Naive thymus-derived CD8-positive, alpha-beta T cell (primary cell): ENCODE measurements around the gene SCFD1. TPM values are rescaled to one million over a fixed set of nuclear protein-coding genes. Genes with fewer than 3 reads are reported as not detected.

Source experiments
- ATAC-seq, 2 donors: fragments of 150-1000 bp; cut with Tn5 transposase in 1 of 2; sonication (Bioruptor Pico), chemical (Tn5 transposase) in 1 of 2; 1 replicate in 1 of 2; 2 replicates in 1 of 2; pipeline ENCODE4 v1.10.0; 2021; ENCODE audit warnings: mild to moderate bottlenecking in 2 of 2, moderate library complexity in 2 of 2
- POLR2A ChIA-PET: fragments of 350-600 bp; sonication (Branson Sonifier 250); formaldehyde crosslinking; loops from one replicate; lab custom pipeline; 2021; ENCODE audit warnings: antibody characterized with exemption; lab: Charles Lee
- DNase-seq, 10 donors: peaks; one replicate each; pipeline versions ENCODE4 v3.0.0 to v3.0.0-alpha.2; 2020 to 2022
- H3K27ac Mint-ChIP-seq, 10 donors: one replicate each; pipeline ENCODE4 v1.8.0; 2020 to 2022; ENCODE audit warnings: mild to moderate bottlenecking in 10 of 10, mixed read lengths in 10 of 10, moderate library complexity in 4 of 10, inconsistent platforms in 1 of 10
- H3K27me3 Mint-ChIP-seq, 5 donors: one replicate each; pipeline ENCODE4 v1.8.0; 2021 to 2022; ENCODE audit warnings: mixed read lengths in 5 of 5
- H3K36me3 Mint-ChIP-seq, 3 donors: one replicate each; pipeline ENCODE4 v1.8.0; 2020 to 2022; ENCODE audit warnings: mixed read lengths in 3 of 3, mild to moderate bottlenecking in 2 of 3, inconsistent platforms in 1 of 3
- H3K4me1 Mint-ChIP-seq, 4 donors: one replicate each; pipeline ENCODE4 v1.8.0; 2021 to 2022; ENCODE audit warnings: mixed read lengths in 4 of 4
- H3K4me3 Mint-ChIP-seq, 10 donors: one replicate each; pipeline ENCODE4 v1.8.0; 2020 to 2022; ENCODE audit warnings: mild to moderate bottlenecking in 10 of 10, mixed read lengths in 10 of 10, moderate library complexity in 6 of 10, inconsistent platforms in 1 of 10
- H3K9me3 Mint-ChIP-seq, 9 donors: one replicate each; pipeline ENCODE4 v1.8.0; 2020 to 2022; ENCODE audit warnings: mixed read lengths in 9 of 9, mild to moderate bottlenecking in 3 of 9, inconsistent platforms in 1 of 9, moderate library complexity in 1 of 9
- polyA plus RNA-seq, 3 donors: library from polyadenylated mRNA; unstranded; fragments of 300-500 nt; fragmentation: Illumina TruSeq; gene quantifications; one replicate each; pipeline ENCODE4 v1.2.3, GENCODE V29; 2021
- total RNA-seq, 8 experiments: library from RNA in 2 of 8; stranded (reverse) in 2 of 8; gene quantifications; one replicate each; pipeline ENCODE4 v1.2.3 and lab custom pipeline; 2021 to 2026

Gene SCFD1
- total and polyA plus RNA-seq, 5 experiments from 2014 or later, result 56.2 to 80.0 (median 62.8) TPM

DNA sequence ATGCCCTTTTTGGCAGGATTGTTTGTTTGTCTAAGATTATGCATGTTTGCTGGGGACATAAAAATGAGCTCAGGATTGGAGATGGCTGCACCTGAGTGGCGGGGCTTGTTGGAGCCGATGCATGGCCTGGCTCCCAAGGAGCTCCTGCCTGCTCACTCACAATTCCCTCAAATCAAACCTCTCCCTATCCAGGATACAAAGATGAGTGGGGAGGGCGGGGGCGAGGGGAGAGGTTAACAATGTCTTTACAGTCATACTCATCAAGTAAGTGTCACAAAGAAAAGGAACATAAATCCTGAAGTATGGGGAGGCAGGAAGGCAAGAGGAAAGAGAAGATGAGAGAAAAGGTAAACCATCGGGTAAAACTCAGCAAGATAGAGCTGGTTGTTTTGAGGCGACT lies 148.3 kb downstream of the SCFD1 start:
- Mint-ChIP-seq H3K27ac (no peak overlapping the region), H3K4me1 (no peaks in the 10 kb centered on the region), H3K9me3 (no peaks in the 10 kb centered on the region), H3K36me3 (no peaks in the 10 kb centered on the region), H3K27me3 (peaks cover 0 to 24% (median 12%) of the 10 kb centered on the region in 5 donors), H3K4me3 (no peak overlapping the region)
- DNase-seq (no peak), ATAC-seq (no peak)
- POLR2A ChIA-PET, result no interaction called here

DNA sequence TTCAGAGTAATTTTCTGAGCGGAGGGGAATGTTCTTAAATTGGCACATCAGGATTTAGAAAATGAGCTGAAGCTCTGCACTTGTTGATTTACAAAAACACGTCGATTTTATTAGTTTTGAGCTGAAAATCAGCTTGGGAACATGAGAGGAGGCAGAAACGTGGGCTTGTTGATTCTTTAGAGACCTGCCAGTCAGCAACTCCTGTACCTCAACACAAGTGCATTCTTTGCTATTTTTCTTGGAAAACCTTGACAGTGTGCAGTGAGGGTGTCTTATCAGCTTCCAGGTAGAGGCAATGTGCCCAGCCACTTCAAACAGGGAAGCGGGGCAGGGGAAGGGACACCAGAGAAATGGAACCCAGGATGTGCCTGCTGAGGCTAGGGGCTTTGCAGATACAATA lies 149.5 kb downstream of the SCFD1 start:
- no peaks in the 10 kb centered on the region for H3K36me3 Mint-ChIP-seq
- DNase-seq, result no peak
- H3K27me3 Mint-ChIP-seq, result peaks cover 1 to 24% (median 12%) of the 10 kb centered on the region in 5 donors

DNA sequence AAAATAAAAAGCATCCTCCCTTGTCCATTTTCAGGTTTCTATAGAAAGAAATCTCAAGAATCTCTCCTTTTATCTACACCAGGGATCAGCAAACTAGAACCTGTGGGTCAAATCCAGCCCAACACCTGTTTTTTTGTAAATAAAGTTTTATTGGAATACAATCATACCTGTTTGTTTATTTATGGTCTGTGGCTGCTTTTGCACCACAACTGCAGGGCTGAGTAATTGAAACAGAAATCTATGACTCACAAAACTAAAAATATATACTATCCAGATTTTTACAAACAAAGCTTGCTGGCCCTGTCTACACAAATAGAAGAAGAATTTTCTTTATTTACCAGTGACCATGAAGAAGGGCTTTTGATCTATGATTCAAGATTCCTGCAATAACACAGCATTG lies 157.1 kb downstream of the SCFD1 start:
- peaks cover 11 to 43% (median 20%) of the 10 kb centered on the region in 5 donors for H3K27me3 Mint-ChIP-seq
- no peaks in the 10 kb centered on the region for H3K36me3 Mint-ChIP-seq
- H3K9me3 Mint-ChIP-seq, result peaks cover 0 to 2% (median 0%) of the 10 kb centered on the region in 9 donors
- H3K4me1 Mint-ChIP-seq, result no peaks in the 10 kb centered on the region
- H3K27ac Mint-ChIP-seq, result no peak overlapping the region
- DNase-seq (no peak), ATAC-seq (no peak)
- POLR2A ChIA-PET, result no interaction called here
- H3K4me3 Mint-ChIP-seq, result no peak overlapping the region

More for the DNA sequence above, 149.5 kb downstream of the SCFD1 start:
- no peaks in the 10 kb centered on the region for H3K4me1 Mint-ChIP-seq
- no peak for ATAC-seq
- no peaks in the 10 kb centered on the region for H3K9me3 Mint-ChIP-seq
- H3K4me3 Mint-ChIP-seq, result no peak overlapping the region
- POLR2A ChIA-PET, result no interaction called here
- H3K27ac Mint-ChIP-seq, result no peak overlapping the region

Other genes starting within 250 kb of the SCFD1 start
- 10 to 100 TPM; 30.2 to 30.4 TPM for gene G2E3, start 63.2 kb upstream of the SCFD1 start, total RNA-seq
- gene G2E3, start 63.2 kb upstream of the SCFD1 start, polyA plus RNA-seq, result 10 to 100 TPM in 2 of 3 donors, 1 to 10 TPM in 1; 8.1 to 11.8 (median 11.4) TPM